IMR-90 (cell line): ENCODE results near the gene TPST1. TPM values are rescaled to one million over a fixed set of nuclear protein-coding genes. Genes with fewer than 3 reads are reported as not detected.

Experiments used
- ATAC-seq: fragments of 200-7000 bp; cut with Tn5 transposase; 2 replicates; pipeline ENCODE4 v1.9.1; 2020; ENCODE audit warnings: low read depth, mild to moderate bottlenecking, moderate library complexity
- BruUV-seq: library from RNA; stranded (reverse); fragments of 400-500 nt; replicated peaks from 2 replicates; lab custom pipeline; 2021; lab: Mats Ljungman, UMichigan
- CTCF ChIA-PET: fragments of 300-600 bp; formaldehyde crosslinking; extraction: SDS; loops from one replicate; lab custom pipeline; 2021; ENCODE audit warnings: antibody characterized with exemption; lab: Yijun Ruan, JAX
- POLR2A ChIA-PET: fragments of 300-600 bp; sonication (Branson Sonifier 250); formaldehyde crosslinking; loops from one replicate; lab custom pipeline; 2022; ENCODE audit warnings: antibody characterized with exemption; ENCODE audit not compliant: unreplicated experiment; lab: Charles Lee
- DNase-seq: peaks from one replicate; pipeline ENCODE4 v3.0.0; 2013
- H2AFZ ChIP-seq: replicated peaks from 2 replicates; pipeline ENCODE3; 2013; ENCODE audit warnings: low read length, mild to moderate bottlenecking; ENCODE audit not compliant: poor library complexity
- H2AK5ac ChIP-seq: 2 replicates; pipeline ENCODE4 v1.6.1; 2013; ENCODE audit warnings: low read depth, low read length, inconsistent platforms
- H2AK9ac ChIP-seq: replicated peaks from 2 replicates; pipeline ENCODE3; 2013; ENCODE audit warnings: mild to moderate bottlenecking, low read depth, low read length, moderate library complexity; ENCODE audit not compliant: poor library complexity
- H2BK120ac ChIP-seq: 2 replicates; pipeline ENCODE4 v1.6.1; 2013; ENCODE audit warnings: low read depth, low read length, inconsistent platforms
- H2BK15ac ChIP-seq: 3 replicates; pipeline ENCODE4 v1.6.1; 2013; ENCODE audit warnings: low read depth, low read length, inconsistent platforms
- H2BK20ac ChIP-seq: 2 replicates; pipeline ENCODE4 v1.6.1; 2013; ENCODE audit warnings: low read depth, mild to moderate bottlenecking, inconsistent platforms, low read length, moderate library complexity
- H2BK5ac ChIP-seq: 2 replicates; pipeline ENCODE4 v1.6.1; 2013; ENCODE audit warnings: mild to moderate bottlenecking, low read depth, low read length, inconsistent platforms; ENCODE audit not compliant: poor library complexity, severe bottlenecking
- H3K14ac ChIP-seq: replicated peaks from 2 replicates; pipeline ENCODE4 v1.6.1; 2013; ENCODE audit warnings: low read depth, low read length, inconsistent platforms
- H3K18ac ChIP-seq: 2 replicates; pipeline ENCODE4 v1.6.1; 2013; ENCODE audit warnings: low read depth, low read length, control low read depth
- H3K23ac ChIP-seq: 2 replicates; pipeline ENCODE4 v1.6.1; 2013; ENCODE audit warnings: low read depth, low read length, inconsistent platforms
- H3K27ac ChIP-seq: 2 replicates; pipeline ENCODE4 v1.5.1; 2013; ENCODE audit warnings: mild to moderate bottlenecking, control low read depth, low read length; ENCODE audit not compliant: insufficient read depth
- H3K27me3 ChIP-seq: 2 replicates; pipeline ENCODE4 v1.6.1; 2013; ENCODE audit warnings: low read length; ENCODE audit not compliant: control insufficient read depth, insufficient read depth
- H3K36me3 ChIP-seq: 2 replicates; pipeline ENCODE4 v1.6.1; 2013; ENCODE audit warnings: low read length, mixed read lengths; ENCODE audit not compliant: control insufficient read depth, insufficient read depth
- H3K4ac ChIP-seq: 2 replicates; pipeline ENCODE4 v1.6.1; 2013; ENCODE audit warnings: low read depth, low read length, inconsistent platforms
- H3K4me1 ChIP-seq: 2 replicates; pipeline ENCODE4 v1.6.1; 2013; ENCODE audit warnings: low read length, mixed read lengths; ENCODE audit not compliant: control insufficient read depth, insufficient read depth
- H3K4me2 ChIP-seq: 2 replicates; pipeline ENCODE4 v1.6.1; 2013; ENCODE audit warnings: low read depth, mild to moderate bottlenecking, control low read depth, low read length, moderate library complexity
- H3K4me3 ChIP-seq: 2 replicates; pipeline ENCODE4 v1.5.1; 2013; ENCODE audit warnings: low read depth, mild to moderate bottlenecking, control low read depth, low read length, moderate library complexity; ENCODE audit not compliant: insufficient read depth
- H3K56ac ChIP-seq: 2 replicates; pipeline ENCODE4 v1.6.1; 2013; ENCODE audit warnings: low read length, inconsistent platforms; ENCODE audit not compliant: insufficient read depth; ENCODE audit errors: extremely low read depth
- H3K79me1 ChIP-seq, 2 experiments: 2 replicates each; pipeline ENCODE4 v1.6.1; 2013; ENCODE audit warnings: low read length in 2 of 2, inconsistent platforms in 1 of 2, low read depth in 1 of 2
- H3K9ac ChIP-seq: 2 replicates; pipeline ENCODE4 v1.6.1; 2013; ENCODE audit warnings: low read depth, low read length, control low read depth
- H3K9me1 ChIP-seq: 2 replicates; pipeline ENCODE4 v1.6.1; 2013; ENCODE audit warnings: low read length, inconsistent platforms; ENCODE audit not compliant: insufficient read depth
- H3K9me3 ChIP-seq: 2 replicates; pipeline ENCODE4 v1.6.1; 2013; ENCODE audit warnings: low read length; ENCODE audit not compliant: control insufficient read depth, insufficient read depth
- H4K20me1 ChIP-seq: 2 replicates; pipeline ENCODE4 v1.6.1; 2013; ENCODE audit warnings: low read length, inconsistent platforms; ENCODE audit not compliant: insufficient read depth
- H4K5ac ChIP-seq: 2 replicates; pipeline ENCODE4 v1.6.1; 2013; ENCODE audit warnings: mild to moderate bottlenecking, low read depth, low read length, control low read depth
- H4K8ac ChIP-seq, 2 experiments: 2 replicates each; pipeline ENCODE4 v1.6.1; 2013; ENCODE audit warnings: low read depth in 2 of 2, low read length in 2 of 2, control low read depth in 1 of 2, inconsistent platforms in 1 of 2
- H4K91ac ChIP-seq: 2 replicates; pipeline ENCODE4 v1.6.1; 2013; ENCODE audit warnings: low read depth, low read length, inconsistent platforms; ENCODE audit not compliant: insufficient read depth
- BHLHE40 ChIP-seq: fragments of 150-350 bp; IDR thresholded peaks from 2 replicates; pipeline ENCODE4 v1.6.1; 2016; ENCODE audit warnings: mild to moderate bottlenecking, low read depth, low read length
- CEBPB ChIP-seq: IDR thresholded peaks from 2 replicates; pipeline ENCODE4 v1.6.1; 2012; ENCODE audit warnings: low read depth, low read length, improper control_type of control experiment
- CHD1 ChIP-seq: IDR thresholded peaks from 2 replicates; pipeline ENCODE4 v1.6.1; 2012; ENCODE audit warnings: low read depth, low read length, improper control_type of control experiment
- FOS ChIP-seq: fragments of 150-350 bp; IDR thresholded peaks from 2 replicates; pipeline ENCODE4 v1.6.1; 2016; ENCODE audit warnings: low read depth, low read length
- MAFK ChIP-seq: IDR thresholded peaks from 2 replicates; pipeline ENCODE4 v1.6.1; 2012; ENCODE audit warnings: low read depth, low read length, improper control_type of control experiment
- MAZ ChIP-seq: IDR thresholded peaks from 2 replicates; pipeline ENCODE4 v1.6.1; 2012; ENCODE audit warnings: low read depth, mild to moderate bottlenecking, low read length, improper control_type of control experiment, moderate library complexity, borderline replicate concordance
- MXI1 ChIP-seq: IDR thresholded peaks from 2 replicates; pipeline ENCODE4 v1.6.1; 2012; ENCODE audit warnings: low read depth, mild to moderate bottlenecking, low read length, moderate library complexity, borderline replicate concordance
- NFE2L2 ChIP-seq: fragments of 150-350 bp; IDR thresholded peaks from 2 replicates; pipeline ENCODE4 v1.6.1; 2016; ENCODE audit warnings: low read depth, mild to moderate bottlenecking, low read length
- POLR2A ChIP-seq: IDR thresholded peaks from 2 replicates; pipeline ENCODE4 v1.6.1; 2012; ENCODE audit warnings: mild to moderate bottlenecking, low read depth, low read length
- RAD21 ChIP-seq: IDR thresholded peaks from 2 replicates; pipeline ENCODE4 v1.6.1; 2012; ENCODE audit warnings: low read length, improper control_type of control experiment
- RCOR1 ChIP-seq: IDR thresholded peaks from 2 replicates; pipeline ENCODE4 v1.6.1; 2012; ENCODE audit warnings: mild to moderate bottlenecking, low read length, improper control_type of control experiment; ENCODE audit not compliant: insufficient replicate concordance
- RFX5 ChIP-seq: IDR thresholded peaks from 2 replicates; pipeline ENCODE4 v1.8.0; 2012; ENCODE audit warnings: low read depth, mild to moderate bottlenecking, low read length, moderate library complexity
- SMC3 ChIP-seq: fragments of 150-350 bp; IDR thresholded peaks from 2 replicates; pipeline ENCODE4 v1.6.1; 2016; ENCODE audit warnings: low read depth, mild to moderate bottlenecking, antibody characterized with exemption, low read length, moderate library complexity
- WGBS, 2 experiments: methylation state at CpG; one replicate each; pipeline versions ENCODE4 v1.1.5 to v1.1.7; 2013; ENCODE audit warnings: missing lambda C conversion rate in 2 of 2; ENCODE audit not compliant: insufficient read length in 1 of 2; ENCODE audit errors: extremely low coverage in 2 of 2; 5-methylcytosine and 5-hydroxymethylcytosine counted together
- dilution Hi-C: fragments of 300-500 bp; cut with HindIII; formaldehyde crosslinking; loops from one replicate; pipeline ENCODE4 v1.14.3; 2018; ENCODE audit warnings: low sequenced_read_pairs; ENCODE audit not compliant: unreplicated experiment
- in situ Hi-C: fragments of 300-500 bp; cut with MboI; formaldehyde crosslinking; loops from 3 replicates; pipeline ENCODE4 v1.14.3; 2019; ENCODE audit warnings: low sequenced_read_pairs, inconsistent platforms, mixed read lengths
- intact Hi-C: fragments of 100-400 bp; cut with micrococcal nuclease; formaldehyde crosslinking; loops from 2 replicates; pipeline ENCODE4 v1.10.0; 2022
- polyA plus RNA-seq, 3 experiments: library from polyadenylated mRNA; depleted of rRNA; stranded (reverse); fragments of >200 nt; gene quantifications; 2 replicates each; pipeline ENCODE4 v1.2.3, GENCODE V29; 2012; ENCODE audit warnings: low replicate concordance in 1 of 3
- total RNA-seq: library from RNA; depleted of rRNA; stranded (reverse); fragments of >200 nt; gene quantifications from 2 replicates; pipeline ENCODE4 v1.2.3, GENCODE V29; 2012
- TF ChIP-seq, protein P1 (sequence below): fragments of 150-350 bp; IDR thresholded peaks from 2 replicates; pipeline ENCODE4 v1.6.1; 2016; ENCODE audit warnings: low read depth, mild to moderate bottlenecking, low read length, moderate library complexity, borderline replicate concordance
- TF ChIP-seq, protein P2 (sequence below): conservative IDR thresholded peaks from 2 replicates; pipeline ENCODE4 v1.5.1; 2012; ENCODE audit warnings: mild to moderate bottlenecking, low read depth, low read length, improper control_type of control experiment
- TF ChIP-seq, protein P3 (sequence below): fragments of 150-350 bp; IDR thresholded peaks from 2 replicates; pipeline ENCODE4 v1.6.1; 2017; ENCODE audit warnings: mild to moderate bottlenecking, antibody characterized with exemption, low read length, low read depth

Gene TPST1
- total and polyA plus RNA-seq, 2 of the 4 experiments (the other 2 are of a cell fraction) = 37.7 to 58.6 TPM

DNA sequence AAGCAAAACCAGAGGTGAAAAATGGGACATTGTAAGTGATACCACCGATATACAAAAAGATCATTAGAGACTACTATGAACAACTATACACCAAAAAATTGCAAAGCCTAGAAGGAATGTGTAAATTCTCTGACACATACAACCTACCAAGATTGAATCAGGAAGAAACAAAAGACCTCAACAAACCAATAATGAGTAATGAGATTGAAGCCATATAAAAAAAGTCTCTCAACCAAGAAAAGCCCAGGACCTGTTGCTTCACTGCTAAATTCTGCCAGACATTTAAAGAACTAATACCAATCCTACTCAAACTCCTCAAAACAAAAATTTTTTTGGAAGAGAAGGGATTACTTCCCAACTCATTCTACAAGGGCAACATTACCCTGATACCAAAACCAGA lies 134.0 kb downstream of the TPST1 start:
- H3K14ac ChIP-seq = no peak overlapping the region
- no peak overlapping the region for H3K27ac ChIP-seq
- in situ Hi-C loops = no loop called here
- no peak overlapping the region for H2BK5ac ChIP-seq
- H3K4me1 ChIP-seq = peaks cover 2% of the 10 kb centered on the region
- intact Hi-C loops = no loop called here
- H4K5ac ChIP-seq = no peak overlapping the region
- H2AK9ac ChIP-seq = no peak overlapping the region
- H3K79me1 ChIP-seq = peaks cover 0 to 9% of the 10 kb centered on the region in 2 experiments; a peak in 1 of 4 replicates
- H2AFZ ChIP-seq = no peak overlapping the region
- H2BK15ac ChIP-seq = no peak overlapping the region
- dilution Hi-C loops = no loop called here
- H2AK5ac ChIP-seq = no peak overlapping the region
- DNase-seq = no peak
- no peaks in the 10 kb centered on the region for H3K27me3 ChIP-seq
- H3K4me3 ChIP-seq = no peak overlapping the region
- H3K23ac ChIP-seq = no peak overlapping the region
- H2BK20ac ChIP-seq = no peak overlapping the region
- H3K9me3 ChIP-seq = peaks cover 5% of the 10 kb centered on the region; the same call in 1 of the 2 replicates
- H4K8ac ChIP-seq = no peak overlapping the region
- H3K18ac ChIP-seq = no peak overlapping the region
- no peak for ATAC-seq
- ChIA-PET POLR2A (no interaction called here), CTCF (no interaction called here)
- no TSS peak for BruUV-seq
- no peaks in the 10 kb centered on the region for H3K36me3 ChIP-seq
- H3K56ac ChIP-seq = no peak overlapping the region
- TF ChIP-seq MAZ (no peak), CEBPB (no peak), RCOR1 (no peak), POLR2A (no peak), MAFK (no peak), SMC3 (no peak), RAD21 (no peak), BHLHE40 (no peak), RFX5 (no peak), CHD1 (no peak), MXI1 (no peak), FOS (no peak), NFE2L2 (no peak)
- TF ChIP-seq, protein P1, sequence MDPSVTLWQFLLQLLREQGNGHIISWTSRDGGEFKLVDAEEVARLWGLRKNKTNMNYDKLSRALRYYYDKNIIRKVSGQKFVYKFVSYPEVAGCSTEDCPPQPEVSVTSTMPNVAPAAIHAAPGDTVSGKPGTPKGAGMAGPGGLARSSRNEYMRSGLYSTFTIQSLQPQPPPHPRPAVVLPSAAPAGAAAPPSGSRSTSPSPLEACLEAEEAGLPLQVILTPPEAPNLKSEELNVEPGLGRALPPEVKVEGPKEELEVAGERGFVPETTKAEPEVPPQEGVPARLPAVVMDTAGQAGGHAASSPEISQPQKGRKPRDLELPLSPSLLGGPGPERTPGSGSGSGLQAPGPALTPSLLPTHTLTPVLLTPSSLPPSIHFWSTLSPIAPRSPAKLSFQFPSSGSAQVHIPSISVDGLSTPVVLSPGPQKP = no peak
- TF ChIP-seq, protein P2, sequence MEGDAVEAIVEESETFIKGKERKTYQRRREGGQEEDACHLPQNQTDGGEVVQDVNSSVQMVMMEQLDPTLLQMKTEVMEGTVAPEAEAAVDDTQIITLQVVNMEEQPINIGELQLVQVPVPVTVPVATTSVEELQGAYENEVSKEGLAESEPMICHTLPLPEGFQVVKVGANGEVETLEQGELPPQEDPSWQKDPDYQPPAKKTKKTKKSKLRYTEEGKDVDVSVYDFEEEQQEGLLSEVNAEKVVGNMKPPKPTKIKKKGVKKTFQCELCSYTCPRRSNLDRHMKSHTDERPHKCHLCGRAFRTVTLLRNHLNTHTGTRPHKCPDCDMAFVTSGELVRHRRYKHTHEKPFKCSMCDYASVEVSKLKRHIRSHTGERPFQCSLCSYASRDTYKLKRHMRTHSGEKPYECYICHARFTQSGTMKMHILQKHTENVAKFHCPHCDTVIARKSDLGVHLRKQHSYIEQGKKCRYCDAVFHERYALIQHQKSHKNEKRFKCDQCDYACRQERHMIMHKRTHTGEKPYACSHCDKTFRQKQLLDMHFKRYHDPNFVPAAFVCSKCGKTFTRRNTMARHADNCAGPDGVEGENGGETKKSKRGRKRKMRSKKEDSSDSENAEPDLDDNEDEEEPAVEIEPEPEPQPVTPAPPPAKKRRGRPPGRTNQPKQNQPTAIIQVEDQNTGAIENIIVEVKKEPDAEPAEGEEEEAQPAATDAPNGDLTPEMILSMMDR = no peak
- TF ChIP-seq, protein P3, sequence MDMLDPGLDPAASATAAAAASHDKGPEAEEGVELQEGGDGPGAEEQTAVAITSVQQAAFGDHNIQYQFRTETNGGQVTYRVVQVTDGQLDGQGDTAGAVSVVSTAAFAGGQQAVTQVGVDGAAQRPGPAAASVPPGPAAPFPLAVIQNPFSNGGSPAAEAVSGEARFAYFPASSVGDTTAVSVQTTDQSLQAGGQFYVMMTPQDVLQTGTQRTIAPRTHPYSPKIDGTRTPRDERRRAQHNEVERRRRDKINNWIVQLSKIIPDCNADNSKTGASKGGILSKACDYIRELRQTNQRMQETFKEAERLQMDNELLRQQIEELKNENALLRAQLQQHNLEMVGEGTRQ = no peak
- H2BK120ac ChIP-seq = no peak overlapping the region
- WGBS, 2 experiments = no CpG with 5 or more reads among the region's 1 CpG
- H4K20me1 ChIP-seq = no peaks in the 10 kb centered on the region
- H3K9me1 ChIP-seq = peaks cover 2% of the 10 kb centered on the region; the same call in 1 of the 2 replicates
- no peak overlapping the region for H4K91ac ChIP-seq
- H3K4me2 ChIP-seq = no peak overlapping the region
- H3K4ac ChIP-seq = no peak overlapping the region
- H3K9ac ChIP-seq = no peak overlapping the region
